Neutrophil (primary cell): Measurements from ENCODE around the gene EDIL3.

Experiments
- H3K27ac ChIP-seq: fragments of 200-600 bp; sonication (generic); 2 replicates; pipeline ENCODE4 v1.5.1; 2016; ENCODE audit warnings: mild to moderate bottlenecking, moderate library complexity
- H3K27me3 ChIP-seq: fragments of 200-600 bp; sonication (generic); 2 replicates; pipeline ENCODE4 v1.6.0; 2016; ENCODE audit warnings: mild to moderate bottlenecking
- H3K36me3 ChIP-seq: fragments of 200-600 bp; sonication (generic); 2 replicates; pipeline ENCODE4 v1.5.1; 2017
- H3K4me1 ChIP-seq, 2 experiments: fragments of 200-600 bp in 1 of 2; sonication (generic) in 1 of 2; 1 replicate in 1 of 2; 2 replicates in 1 of 2; pipeline versions ENCODE4 v1.5.1 to v1.6.1; 2013 to 2016; ENCODE audit warnings: low read depth in 1 of 2, low read length in 1 of 2, mild to moderate bottlenecking in 1 of 2, moderate library complexity in 1 of 2; ENCODE audit not compliant: control insufficient read depth in 1 of 2, insufficient read depth in 1 of 2
- H3K4me3 ChIP-seq, 2 experiments: fragments of 200-600 bp in 1 of 2; sonication (generic) in 1 of 2; 1 replicate in 1 of 2; 2 replicates in 1 of 2; pipeline ENCODE4 v1.5.1; 2013 to 2016; ENCODE audit warnings: low read depth in 1 of 2, low read length in 1 of 2, mild to moderate bottlenecking in 1 of 2, moderate library complexity in 1 of 2
- H3K9me3 ChIP-seq: fragments of 200-600 bp; sonication (generic); 2 replicates; pipeline ENCODE4 v1.5.1; 2016
- CTCF ChIP-seq: fragments of 200-600 bp; sonication (generic); IDR thresholded peaks from 2 replicates; pipeline ENCODE4 v1.5.1; 2016; ENCODE audit warnings: antibody characterized with exemption

The EDIL3 gene

GRCh38 chr5:84292788-84293653, 91.7 kb downstream of the EDIL3 start:
- H3K27ac ChIP-seq = no peak overlapping the region
- H3K36me3 ChIP-seq = no peaks in the 10 kb centered on the region
- no peaks in the 10 kb centered on the region for H3K4me1 ChIP-seq
- no peaks in the 10 kb centered on the region for H3K27me3 ChIP-seq
- no peak overlapping the region for H3K4me3 ChIP-seq
- no peak for TF ChIP-seq CTCF
- no peaks in the 10 kb centered on the region for H3K9me3 ChIP-seq

GRCh38 chr5:84292000-84292642, 92.6 kb downstream of the EDIL3 start:
- no peak overlapping the region for H3K27ac ChIP-seq
- no peak for TF ChIP-seq CTCF
- H3K27me3 ChIP-seq = no peaks in the 10 kb centered on the region

GRCh38 chr5:84290673-84291072, 94.0 kb downstream of the EDIL3 start:
- Histone ChIP-seq H3K4me3 (no peak overlapping the region), H3K9me3 (no peaks in the 10 kb centered on the region), H3K27me3 (no peaks in the 10 kb centered on the region), H3K4me1 (no peaks in the 10 kb centered on the region), H3K36me3 (no peaks in the 10 kb centered on the region), H3K27ac (no peak overlapping the region)
- no peak for TF ChIP-seq CTCF

More at GRCh38 chr5:84292000-84292642, 92.6 kb downstream of the EDIL3 start:
- Histone ChIP-seq H3K4me3 (no peak overlapping the region), H3K36me3 (no peaks in the 10 kb centered on the region), H3K4me1 (no peaks in the 10 kb centered on the region), H3K9me3 (no peaks in the 10 kb centered on the region)

- no peak overlapping the region for H3K4me3 ChIP-seq
- no peaks in the 10 kb centered on the region for H3K27me3 ChIP-seq
- no peaks in the 10 kb centered on the region for H3K4me1 ChIP-seq
- no peak overlapping the region for H3K27ac ChIP-seq
- TF ChIP-seq CTCF = no peak
- no peaks in the 10 kb centered on the region for H3K36me3 ChIP-seq
- no peaks in the 10 kb centered on the region for H3K9me3 ChIP-seq
These were observed 94.5 kb downstream of the EDIL3 start for GRCh38 chr5:84290161-84290560.

GRCh38 chr5:84287951-84288350, 96.7 kb downstream of the EDIL3 start:
- Histone ChIP-seq H3K27me3 (no peaks in the 10 kb centered on the region), H3K27ac (no peak overlapping the region), H3K36me3 (no peaks in the 10 kb centered on the region), H3K9me3 (no peaks in the 10 kb centered on the region), H3K4me3 (no peak overlapping the region), H3K4me1 (no peaks in the 10 kb centered on the region)
- no peak for TF ChIP-seq CTCF
